Neural crest cell (in vitro differentiated cells): ENCODE data around the gene SLC35E3. TPM values are rescaled to one million over a fixed set of nuclear protein-coding genes. Genes with fewer than 3 reads are reported as not detected.
A peak's percentile ranks its signal among the peaks of the same experiment; 100 is the strongest.
"Not testable (repeated sequence)": the region's sequence is repeated elsewhere in the genome, so short reads cannot be mapped to it uniquely, and the experiment has no call there.

Experiments
- DNase-seq: peaks from one replicate; pipeline ENCODE4 v3.0.0; 2021; ENCODE audit warnings: low read depth, mixed read lengths, low spot score
- H3K27ac Mint-ChIP-seq: one replicate; pipeline ENCODE4 v1.8.0; 2021; ENCODE audit warnings: mild to moderate bottlenecking, mixed read lengths; ENCODE audit not compliant: unreplicated experiment
- H3K27me3 Mint-ChIP-seq: 2 replicates; pipeline ENCODE4 v1.8.0; 2021; ENCODE audit warnings: low read depth, mild to moderate bottlenecking, mixed read lengths
- H3K36me3 Mint-ChIP-seq: 2 replicates; pipeline ENCODE4 v1.8.0; 2021; ENCODE audit warnings: low read depth, mild to moderate bottlenecking, mixed read lengths
- H3K4me1 Mint-ChIP-seq: 2 replicates; pipeline ENCODE4 v1.8.0; 2021; ENCODE audit warnings: mixed read lengths
- H3K4me3 Mint-ChIP-seq: one replicate; pipeline ENCODE4 v1.8.0; 2021; ENCODE audit warnings: mild to moderate bottlenecking, mixed read lengths
- H3K9me3 Mint-ChIP-seq: 2 replicates; pipeline ENCODE4 v1.8.0; 2021; ENCODE audit warnings: mixed read lengths
- CTCF ChIP-seq: fragments of 200-600 bp; sonication (generic); conservative IDR thresholded peaks from 2 replicates; pipeline ENCODE4 v1.5.0; 2021; ENCODE audit warnings: antibody characterized with exemption, mild to moderate bottlenecking
- total RNA-seq: library from RNA; stranded (reverse); gene quantifications from 2 replicates; pipeline ENCODE4 v1.2.1, GENCODE V29; 2021

Gene SLC35E3
- total RNA-seq, 1 donor from 2014 or later: 15.1 TPM

GRCh38 chr12:68805592-68806120 lies 59.7 kb downstream of the SLC35E3 start:
- Mint-ChIP-seq H3K27me3 (no peaks in the 10 kb centered on the region), H3K36me3 (peaks cover 8% of the 10 kb centered on the region), H3K9me3 (no peaks in the 10 kb centered on the region), H3K27ac (no peak overlapping the region), H3K4me1 (peaks cover 15% of the 10 kb centered on the region), H3K4me3 (no peak overlapping the region)
- no peak for DNase-seq
- no peak for TF ChIP-seq CTCF

DNA sequence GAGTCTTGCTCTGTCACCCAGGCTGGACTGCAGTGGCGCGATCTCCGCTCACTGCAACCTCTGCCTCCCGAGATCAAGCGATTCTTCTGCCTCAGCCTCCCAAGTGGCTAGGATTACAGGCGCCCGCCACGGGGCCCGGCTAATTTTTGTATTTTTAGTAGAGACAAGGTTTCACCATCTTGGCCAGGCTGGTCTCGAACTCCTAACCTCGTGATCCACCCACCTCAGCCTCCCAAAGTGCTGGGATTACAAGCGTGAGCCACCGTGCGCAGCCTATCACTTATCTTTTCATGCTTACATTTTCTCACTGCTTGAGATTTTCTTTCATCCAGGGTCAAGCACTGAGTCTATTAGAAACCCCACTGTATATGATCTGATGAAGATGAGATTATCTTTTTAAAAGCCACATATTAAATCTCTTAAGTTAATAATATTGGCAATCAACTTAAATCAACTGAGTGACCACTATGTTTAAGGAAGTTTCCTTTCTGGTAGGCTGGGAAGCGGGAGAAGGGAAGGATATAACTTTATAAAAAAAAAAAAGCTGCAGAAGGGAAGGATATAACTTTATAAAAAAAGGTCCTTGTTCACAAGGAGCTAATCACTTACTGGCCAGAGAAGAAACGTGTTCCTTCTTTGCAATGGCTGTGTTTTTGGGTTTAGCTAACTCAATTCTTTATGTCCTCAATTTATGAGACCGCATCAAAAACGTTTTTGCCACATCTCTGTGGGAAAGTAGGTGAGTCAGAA lies 60.7 kb downstream of the SLC35E3 start:
- no peak for DNase-seq
- Mint-ChIP-seq H3K9me3 (no peaks in the 10 kb centered on the region), H3K27me3 (no peaks in the 10 kb centered on the region), H3K4me1 (peaks cover 20% of the 10 kb centered on the region), H3K36me3 (peaks cover 8% of the 10 kb centered on the region), H3K27ac (no peak overlapping the region), H3K4me3 (peak overlapping the region; percentile 99)
- TF ChIP-seq CTCF: no peak

- H3K4me3 Mint-ChIP-seq: peak overlapping the region; percentile 99
- DNase-seq, H3K36me3 Mint-ChIP-seq, H3K9me3 Mint-ChIP-seq, H3K27me3 Mint-ChIP-seq: not testable (repeated sequence)
- H3K27ac Mint-ChIP-seq: peak overlapping the region; percentile 93
- peaks cover 20% of the 10 kb centered on the region for H3K4me1 Mint-ChIP-seq
Observed at GRCh38 chr12:68807274-68807575, 61.2 kb downstream of the SLC35E3 start.

DNA sequence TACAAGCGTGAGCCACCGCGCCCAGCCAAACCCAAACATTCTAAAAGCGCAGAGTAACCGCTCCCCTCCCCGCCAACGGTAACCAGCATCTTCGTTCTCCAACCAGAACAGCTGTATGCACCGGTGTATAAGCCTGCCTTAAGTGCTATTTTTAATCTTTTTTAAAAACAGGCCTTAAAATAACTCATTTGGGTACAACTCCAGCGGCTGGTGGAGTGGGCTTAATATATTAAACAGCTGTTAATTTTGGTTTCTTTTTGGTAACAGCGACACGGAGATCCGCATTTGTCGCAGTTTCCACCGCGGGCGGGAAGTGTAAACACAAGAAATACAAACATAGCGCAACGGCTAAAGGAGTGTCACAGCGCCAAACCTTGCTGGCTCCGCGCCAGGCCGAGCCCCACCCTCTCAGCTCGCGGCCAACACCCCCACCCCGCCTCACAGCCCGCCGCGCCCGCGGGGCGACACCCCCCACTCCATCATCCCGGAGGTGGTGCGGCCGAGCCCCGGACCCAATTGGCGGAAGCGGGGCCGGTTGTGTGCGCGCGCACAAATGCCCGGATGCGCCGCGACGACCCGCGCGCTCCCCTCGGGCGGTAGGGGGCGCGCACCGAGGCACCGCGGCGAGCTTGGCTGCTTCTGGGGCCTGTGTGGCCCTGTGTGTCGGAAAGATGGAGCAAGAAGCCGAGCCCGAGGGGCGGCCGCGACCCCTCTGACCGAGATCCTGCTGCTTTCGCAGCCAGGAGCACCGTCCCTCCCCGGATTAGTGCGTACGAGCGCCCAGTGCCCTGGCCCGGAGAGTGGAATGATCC lies 61.8 kb downstream of the SLC35E3 start, which contains the start of gene MDM2:
Gene MDM2, plus strand, starts transcription at position 602 of the 812 bp plus-strand sequence. CDS start 301 bp downstream, outside the sequence.
- Mint-ChIP-seq H3K36me3 (peaks cover 8% of the 10 kb centered on the region), H3K27me3 (no peaks in the 10 kb centered on the region), H3K4me1 (peaks cover 20% of the 10 kb centered on the region), H3K4me3 (peak within 1 kb of the TSS; percentile 99), H3K9me3 (no peaks in the 10 kb centered on the region), H3K27ac (peak within 1 kb of the TSS; percentile 99)
- TF ChIP-seq CTCF: peak; percentile 67
- DNase-seq: peak; percentile 89

DNA sequence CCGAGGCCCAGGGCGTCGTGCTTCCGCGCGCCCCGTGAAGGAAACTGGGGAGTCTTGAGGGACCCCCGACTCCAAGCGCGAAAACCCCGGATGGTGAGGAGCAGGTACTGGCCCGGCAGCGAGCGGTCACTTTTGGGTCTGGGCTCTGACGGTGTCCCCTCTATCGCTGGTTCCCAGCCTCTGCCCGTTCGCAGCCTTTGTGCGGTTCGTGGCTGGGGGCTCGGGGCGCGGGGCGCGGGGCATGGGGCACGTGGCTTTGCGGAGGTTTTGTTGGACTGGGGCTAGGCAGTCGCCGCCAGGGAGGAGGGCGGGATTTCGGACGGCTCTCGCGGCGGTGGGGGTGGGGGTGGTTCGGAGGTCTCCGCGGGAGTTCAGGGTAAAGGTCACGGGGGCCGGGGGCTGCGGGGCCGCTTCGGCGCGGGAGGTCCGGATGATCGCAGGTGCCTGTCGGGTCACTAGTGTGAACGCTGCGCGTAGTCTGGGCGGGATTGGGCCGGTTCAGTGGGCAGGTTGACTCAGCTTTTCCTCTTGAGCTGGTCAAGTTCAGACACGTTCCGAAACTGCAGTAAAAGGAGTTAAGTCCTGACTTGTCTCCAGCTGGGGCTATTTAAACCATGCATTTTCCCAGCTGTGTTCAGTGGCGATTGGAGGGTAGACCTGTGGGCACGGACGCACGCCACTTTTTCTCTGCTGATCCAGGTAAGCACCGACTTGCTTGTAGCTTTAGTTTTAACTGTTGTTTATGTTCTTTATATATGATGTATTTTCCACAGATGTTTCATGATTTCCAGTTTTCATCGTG lies 62.6 kb downstream of the SLC35E3 start:
- DNase-seq: peak; percentile 59
- Mint-ChIP-seq H3K27me3 (no peaks in the 10 kb centered on the region), H3K9me3 (no peaks in the 10 kb centered on the region), H3K36me3 (peaks cover 8% of the 10 kb centered on the region), H3K27ac (peak overlapping the region; percentile 99), H3K4me3 (peak overlapping the region; percentile 99), H3K4me1 (peaks cover 20% of the 10 kb centered on the region)
- peak; percentile 19 for TF ChIP-seq CTCF
